ENCODE results near the gene MBD5.
"Not testable (repeated sequence)": the region's sequence is repeated elsewhere in the genome, so short reads cannot be mapped to it uniquely, and the experiment has no call there.

MBD5 gene

GRCh38 chr2:148021059-148021861 is at the start of gene MBD5:
Gene MBD5, plus strand, starts transcription at chr2:148021091.
- peak; percentile 35 for DNase-seq (ENCODE audit: low read depth in 2 of 2)

GRCh38 chr2:147976102-147976501 is 44.8 kb upstream of the MBD5 start:
- DNase-seq (ENCODE audit: low read depth in 2 of 2): no peak

GRCh38 chr2:147977679-147978078 is 43.2 kb upstream of the MBD5 start:
- no peak for DNase-seq (ENCODE audit: low read depth in 2 of 2)

GRCh38 chr2:147980940-147981528 is 39.9 kb upstream of the MBD5 start:
- no peak for DNase-seq (ENCODE audit: low read depth in 2 of 2)

- DNase-seq (ENCODE audit: low read depth in 2 of 2): no peak
Measured at GRCh38 chr2:147989102-147989501, 31.8 kb upstream of the MBD5 start.

GRCh38 chr2:147989809-147990403 is 31.0 kb upstream of the MBD5 start:
- DNase-seq (ENCODE audit: low read depth in 2 of 2): peak; percentile 41 to 42

- not testable (repeated sequence) for DNase-seq (ENCODE audit: low read depth in 2 of 2)
Measured at GRCh38 chr2:147994965-147995364, 25.9 kb upstream of the MBD5 start.

GRCh38 chr2:147996828-147997227 is 24.1 kb upstream of the MBD5 start:
- no peak for DNase-seq (ENCODE audit: low read depth in 2 of 2)

GRCh38 chr2:147998203-147998602 is 22.7 kb upstream of the MBD5 start:
- DNase-seq (ENCODE audit: low read depth in 2 of 2): no peak

GRCh38 chr2:147999126-147999525 is 21.8 kb upstream of the MBD5 start:
- DNase-seq (ENCODE audit: low read depth in 2 of 2): no peak

- DNase-seq (ENCODE audit: low read depth in 2 of 2): no peak
Measured at GRCh38 chr2:148000095-148000494, 20.8 kb upstream of the MBD5 start.

GRCh38 chr2:148002420-148002819 is 18.5 kb upstream of the MBD5 start:
- DNase-seq (ENCODE audit: low read depth in 2 of 2): not testable (repeated sequence)

- DNase-seq (ENCODE audit: low read depth in 2 of 2): no peak
Measured at GRCh38 chr2:148006249-148007007, 14.5 kb upstream of the MBD5 start.

GRCh38 chr2:148007219-148007900 is 13.5 kb upstream of the MBD5 start:
- no peak for DNase-seq (ENCODE audit: low read depth in 2 of 2)

GRCh38 chr2:148008411-148008810 is 12.5 kb upstream of the MBD5 start:
- not testable (repeated sequence) for DNase-seq (ENCODE audit: low read depth in 2 of 2)

- DNase-seq (ENCODE audit: low read depth in 2 of 2): no peak
Measured at GRCh38 chr2:148013876-148014275, 7.0 kb upstream of the MBD5 start.

- no peak for DNase-seq (ENCODE audit: low read depth in 2 of 2)
Measured at GRCh38 chr2:148014616-148015015, 6.3 kb upstream of the MBD5 start.

GRCh38 chr2:148020111-148021058 is 506 bp upstream of the MBD5 start, which contains the start of gene ORC4:
Gene ORC4, minus strand, starts transcription at chr2:148020737. Its CDS starts 44,779 bp downstream, at chr2:147975958.
- DNase-seq (ENCODE audit: low read depth in 2 of 2): peak; percentile 99 to 100

- no peak for DNase-seq (ENCODE audit: low read depth in 2 of 2)
Measured at GRCh38 chr2:148021886-148022285, 995 bp downstream of the MBD5 start.

- no peak for DNase-seq (ENCODE audit: low read depth in 2 of 2)
Measured at GRCh38 chr2:148022351-148022750, 1.5 kb downstream of the MBD5 start.
